DMS79 (cell line): ENCODE data around the gene TBC1D5.
"Not testable (repeated sequence)": the region's sequence is repeated elsewhere in the genome, so short reads cannot be mapped to it uniquely, and the experiment has no call there.

Source experiments
- DNase-seq: peaks from one replicate; lab custom pipeline; 2025; lab: John Stamatoyannopoulos, UW

Gene TBC1D5

DNA sequence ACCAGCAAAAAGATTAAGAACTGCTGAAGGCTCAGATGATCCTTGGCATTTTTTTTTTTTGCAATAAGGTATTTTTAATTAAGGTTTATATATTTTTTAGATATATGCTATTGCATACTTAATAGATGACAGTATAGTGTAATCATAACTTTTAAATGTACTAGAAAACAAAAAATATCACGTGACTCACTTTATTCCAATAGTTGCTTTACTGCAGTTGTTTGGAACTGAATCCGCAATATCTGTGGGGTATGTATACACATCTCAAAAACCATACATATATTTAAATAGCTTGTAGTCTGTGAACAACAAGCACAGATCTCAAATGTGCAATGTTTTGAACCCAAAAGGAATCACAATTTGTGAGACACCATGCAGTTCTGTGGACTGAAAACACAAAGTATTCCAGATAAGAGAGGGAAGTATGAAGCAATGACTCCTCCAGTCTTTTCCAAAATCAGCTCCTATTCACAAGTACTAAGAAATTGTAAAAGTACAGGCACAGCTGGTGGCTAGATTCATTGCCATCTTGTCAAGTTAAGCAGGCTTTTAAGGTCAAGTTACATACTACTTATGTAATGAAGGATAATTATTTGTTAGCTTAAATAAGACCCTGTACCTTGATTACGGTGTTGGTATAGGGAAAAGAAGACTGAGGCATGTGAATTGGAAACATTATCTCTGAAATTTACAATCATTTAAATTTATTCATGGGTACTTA lies 331.1 kb downstream of the TBC1D5 start:
- DNase-seq, result no peak

DNA sequence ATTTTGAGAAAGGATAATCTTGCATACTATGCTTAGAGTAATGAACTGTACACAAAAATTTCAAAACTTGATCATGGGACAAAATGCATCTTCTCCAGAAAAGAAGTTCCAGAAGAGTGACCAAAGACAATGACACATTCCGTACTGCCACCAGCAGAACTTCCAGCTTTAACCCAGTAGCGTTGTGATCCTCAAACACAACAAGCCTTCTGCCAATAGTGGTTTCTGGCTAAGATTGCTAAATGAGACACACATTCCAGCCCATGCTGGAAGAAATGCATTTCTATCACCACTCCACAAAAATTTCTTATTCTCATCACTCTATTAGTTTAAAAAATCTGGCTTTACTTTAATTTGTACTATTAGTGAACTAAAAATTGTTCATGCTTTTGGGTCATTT lies 334.9 kb downstream of the TBC1D5 start:
- no peak for DNase-seq

DNA sequence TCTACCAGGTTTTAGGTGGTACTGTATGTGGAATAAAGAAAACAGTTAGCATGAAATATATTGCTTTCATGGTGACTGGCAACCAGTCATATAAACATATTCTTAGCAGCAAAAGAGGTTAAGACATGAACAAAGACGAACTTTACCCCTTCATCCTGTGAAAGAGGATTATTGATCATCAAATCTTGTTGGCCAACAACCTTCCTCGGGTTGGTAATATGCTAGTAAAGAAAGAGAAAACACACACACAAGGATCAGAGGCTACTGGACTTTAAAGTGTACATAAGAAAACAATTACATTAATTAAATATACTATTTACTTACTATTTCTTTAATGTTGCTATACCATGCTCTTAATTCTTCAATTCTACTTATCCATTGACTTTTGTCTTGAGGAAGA lies 337.9 kb downstream of the TBC1D5 start:
- no peak for DNase-seq

DNA sequence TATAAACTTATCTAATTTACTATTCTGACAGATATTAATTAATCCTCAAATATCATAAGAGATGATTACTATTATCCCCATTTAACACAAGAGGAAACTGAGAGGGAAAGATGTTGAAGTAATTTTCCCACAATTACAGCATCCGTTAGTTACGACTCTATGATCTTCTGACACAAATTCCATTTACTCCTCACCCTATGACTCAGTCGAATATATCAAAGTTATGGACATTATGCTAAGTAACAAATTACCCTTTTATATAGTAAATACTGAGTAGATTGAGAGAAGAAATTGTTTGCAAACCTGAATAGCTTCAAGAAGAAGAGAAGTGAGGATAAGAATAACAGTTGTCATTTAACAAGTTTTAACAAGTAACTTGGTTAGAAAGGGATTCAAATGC lies 340.0 kb downstream of the TBC1D5 start:
- no peak for DNase-seq

DNA sequence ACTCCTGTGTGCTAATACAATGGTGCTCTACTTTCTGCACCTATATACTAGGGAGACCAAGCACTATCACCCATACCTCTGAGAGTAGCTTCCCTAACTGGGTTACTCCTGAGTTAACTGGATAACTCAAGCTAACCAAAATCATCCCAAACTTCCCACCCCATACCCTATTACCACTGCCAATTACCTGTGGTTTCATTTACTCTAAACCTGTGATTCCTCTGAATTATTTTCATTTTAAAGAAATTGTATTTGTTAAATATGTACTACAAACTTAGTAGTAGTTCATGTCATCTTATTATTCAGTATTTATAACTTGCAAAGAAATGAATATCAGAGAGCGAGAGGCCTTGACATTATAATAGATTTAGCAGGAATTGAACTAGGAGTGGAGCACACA lies 340.5 kb downstream of the TBC1D5 start:
- DNase-seq, result no peak

DNA sequence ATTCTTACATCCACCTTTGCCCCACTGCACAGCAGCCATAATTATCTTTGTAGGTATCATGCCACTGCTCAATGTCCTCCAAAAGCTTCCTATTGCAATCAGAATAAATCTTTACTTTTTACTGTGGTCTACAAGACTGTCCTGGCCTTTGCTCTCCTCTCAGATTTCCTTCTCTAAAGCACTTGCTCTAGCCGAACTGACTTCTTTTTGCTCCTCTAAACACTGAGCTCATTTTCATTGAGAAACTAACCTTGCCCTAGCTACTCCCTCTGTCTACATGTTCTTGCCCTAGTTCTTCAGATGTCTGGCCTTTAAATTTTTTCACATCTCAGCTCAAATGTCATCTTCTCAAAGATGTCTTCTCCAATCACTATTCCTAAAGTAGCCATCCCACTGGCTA lies 342.8 kb downstream of the TBC1D5 start:
- no peak for DNase-seq

DNA sequence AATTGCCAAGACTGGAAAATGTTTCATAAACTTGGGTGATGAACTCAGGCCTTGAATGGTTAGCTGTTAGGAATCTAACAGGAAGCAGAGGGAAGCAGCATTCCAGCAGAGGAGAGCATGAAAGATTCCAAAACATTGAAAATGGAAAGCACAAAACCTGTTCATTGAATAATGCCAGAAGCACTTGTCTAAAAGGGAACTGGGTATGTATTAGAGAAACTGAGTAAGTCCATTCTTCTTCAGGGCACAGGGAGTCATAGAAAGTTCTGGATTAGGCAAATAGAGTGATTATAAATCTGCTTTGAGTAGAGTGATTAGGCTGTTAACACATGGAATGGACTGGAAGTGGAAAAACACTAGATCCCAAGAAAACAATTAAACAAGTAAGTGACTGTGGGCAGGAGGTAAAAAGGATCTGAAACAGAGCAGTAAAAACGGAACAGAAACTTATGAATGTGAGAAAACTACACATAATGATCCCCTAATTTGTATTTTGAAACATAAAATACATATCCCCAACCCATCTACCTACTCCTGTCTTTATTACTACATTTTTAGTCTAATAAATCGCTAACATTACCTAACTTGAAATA lies 343.4 kb downstream of the TBC1D5 start:
- no peak for DNase-seq

DNA sequence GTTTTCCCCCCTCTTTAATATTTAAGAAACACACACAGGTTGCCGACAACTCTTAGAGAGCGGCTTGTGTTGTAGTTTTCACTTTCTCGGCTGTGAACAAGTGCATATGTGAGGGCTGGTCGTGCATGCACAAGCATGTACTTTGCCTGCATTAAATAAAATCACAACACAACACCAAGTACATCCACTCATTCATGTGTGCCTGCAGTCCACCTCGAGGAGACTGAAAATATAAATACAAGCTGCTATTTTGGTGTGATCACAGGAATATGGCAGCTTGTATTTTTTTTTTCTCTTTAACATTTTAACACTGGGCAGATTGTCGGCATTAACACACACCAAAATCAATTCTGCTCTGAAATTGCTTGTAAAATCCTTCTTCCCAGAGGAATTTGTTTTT lies 346.4 kb downstream of the TBC1D5 start:
- no peak for DNase-seq

DNA sequence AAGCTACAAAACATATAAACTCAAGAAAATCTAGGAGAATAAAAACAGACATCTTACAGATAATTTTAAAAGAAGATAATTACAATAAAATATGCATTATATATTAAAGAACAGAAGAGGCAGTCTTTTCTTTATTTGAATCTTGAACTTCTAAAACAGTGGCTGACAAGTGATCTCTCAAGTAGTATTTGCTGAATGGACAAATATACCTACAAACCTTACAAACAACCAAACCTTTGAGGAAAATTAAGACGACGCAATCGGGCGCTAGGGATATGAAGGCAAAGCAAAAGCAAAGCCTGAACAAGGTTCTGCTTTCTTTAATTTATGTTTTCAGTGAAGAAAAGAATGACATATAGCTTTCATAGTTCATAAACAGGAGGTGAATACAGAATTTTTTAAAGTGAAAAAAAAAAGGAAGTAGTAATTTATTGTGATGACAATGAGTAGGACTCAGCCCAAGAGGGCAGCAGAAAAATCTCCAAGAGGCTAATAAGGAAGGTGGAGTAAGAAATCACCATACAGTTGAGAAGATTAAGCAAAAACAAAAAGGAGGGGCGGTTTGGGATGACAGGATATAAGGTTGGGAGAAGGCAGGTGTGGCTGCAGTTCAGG lies 347.8 kb downstream of the TBC1D5 start:
- no peak for DNase-seq

DNA sequence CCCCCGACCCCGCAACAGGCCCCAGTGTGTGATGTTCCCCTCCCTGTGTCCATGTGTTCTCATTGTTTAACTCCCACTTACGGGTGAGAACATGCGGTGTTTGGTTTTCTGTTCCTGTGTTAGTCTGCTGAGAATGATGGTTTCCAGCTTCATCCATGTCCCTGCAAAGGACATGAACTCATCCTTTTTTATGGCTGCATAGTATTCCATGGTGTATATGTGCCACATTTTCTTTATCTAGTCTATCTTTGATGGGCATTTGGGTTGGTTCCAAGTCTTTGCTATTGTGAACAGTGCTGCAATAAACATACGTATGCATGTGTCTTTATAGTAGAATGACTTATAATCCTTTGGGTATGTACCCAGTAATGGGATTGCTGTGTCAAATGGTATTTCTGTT lies 349.9 kb downstream of the TBC1D5 start:
- DNase-seq, result not testable (repeated sequence)

DNA sequence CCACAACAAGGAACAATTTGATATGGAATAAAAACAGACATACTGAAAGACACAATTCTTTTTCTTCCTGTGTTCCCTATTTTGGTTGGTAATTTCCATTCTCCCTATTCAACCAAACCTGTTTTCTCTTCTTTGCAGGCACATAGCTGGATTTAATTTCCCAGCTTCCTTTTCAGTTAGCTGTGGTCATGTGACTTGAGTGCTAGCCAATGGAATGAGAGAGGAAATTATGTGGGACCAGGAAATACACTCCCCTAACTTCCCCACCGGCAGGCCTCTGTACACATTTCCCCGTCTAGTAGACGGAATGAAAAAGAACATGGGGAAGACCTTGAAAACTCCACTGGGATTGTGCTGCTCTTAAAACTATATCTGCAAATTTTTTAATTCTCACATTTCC lies 351.6 kb downstream of the TBC1D5 start:
- DNase-seq, result no peak

DNA sequence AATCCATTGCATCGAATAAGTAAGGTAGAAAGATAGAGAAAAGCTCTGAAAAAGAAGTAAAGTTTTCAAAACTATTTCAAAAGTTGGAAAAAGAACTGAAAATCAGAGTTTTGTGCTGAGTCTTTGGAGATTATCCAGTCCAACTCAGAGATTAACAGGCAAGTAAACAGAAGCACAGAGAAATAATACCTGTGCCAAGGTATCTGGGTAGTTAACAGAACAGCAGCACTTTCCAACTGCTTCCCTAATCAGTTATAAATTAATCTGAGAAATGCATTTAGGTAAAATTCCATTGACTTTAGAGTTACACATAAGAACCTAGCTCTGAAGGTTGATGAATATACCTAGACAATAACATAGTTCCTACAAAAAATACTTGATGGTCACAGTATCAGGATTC lies 355.3 kb downstream of the TBC1D5 start:
- no peak for DNase-seq

DNA sequence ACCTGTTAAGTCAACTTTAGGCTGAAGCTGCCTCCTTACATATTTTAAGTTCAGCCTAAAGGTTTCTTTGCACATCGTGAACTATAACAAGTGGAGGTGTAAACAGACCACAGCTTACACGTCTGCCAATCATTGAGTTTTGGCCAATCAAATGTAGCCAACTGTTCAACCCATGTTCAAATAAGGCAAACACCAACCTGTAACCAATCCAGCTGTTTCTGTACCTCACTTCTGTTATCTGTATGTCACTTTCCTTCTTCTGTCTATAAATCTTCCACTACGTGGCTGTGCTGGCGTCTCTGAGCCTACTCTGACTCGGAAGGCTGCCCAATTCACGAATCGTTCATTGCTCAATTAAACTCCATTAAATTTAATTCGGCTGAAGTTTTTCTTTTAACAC lies 356.0 kb downstream of the TBC1D5 start:
- no peak for DNase-seq

DNA sequence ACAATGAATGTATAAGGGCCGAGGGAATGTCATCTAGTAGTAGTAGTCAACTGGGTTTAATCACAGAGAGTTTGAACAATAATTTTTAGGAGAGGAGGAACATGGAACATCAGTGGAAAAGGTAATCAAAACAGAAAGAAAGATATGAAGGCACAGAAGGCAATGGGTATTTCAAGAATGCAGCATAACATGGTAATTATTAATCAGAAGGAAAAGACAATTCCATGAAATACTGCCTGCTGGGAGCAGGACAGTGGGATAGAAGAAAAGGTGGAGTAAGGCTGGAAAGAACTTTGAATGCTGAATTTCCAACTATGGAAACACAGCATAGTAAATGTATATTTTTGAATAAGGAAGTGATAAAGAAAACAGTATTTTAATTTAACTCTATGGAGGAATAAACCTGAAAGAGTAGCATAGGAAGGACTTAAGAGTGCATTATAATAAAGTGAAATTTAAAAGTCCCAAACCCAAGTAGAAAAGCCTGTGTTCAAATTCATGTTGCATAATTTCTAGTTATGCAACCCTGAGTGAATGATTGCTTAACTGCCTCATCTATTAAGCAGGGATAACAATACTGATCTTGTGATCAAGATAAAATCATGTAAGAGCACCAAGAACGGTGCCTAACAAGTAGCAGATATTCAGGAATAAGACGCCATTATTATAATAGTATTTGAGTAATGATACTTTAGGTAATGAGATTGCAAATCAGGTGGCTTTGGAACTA lies 357.7 kb downstream of the TBC1D5 start:
- no peak for DNase-seq

DNA sequence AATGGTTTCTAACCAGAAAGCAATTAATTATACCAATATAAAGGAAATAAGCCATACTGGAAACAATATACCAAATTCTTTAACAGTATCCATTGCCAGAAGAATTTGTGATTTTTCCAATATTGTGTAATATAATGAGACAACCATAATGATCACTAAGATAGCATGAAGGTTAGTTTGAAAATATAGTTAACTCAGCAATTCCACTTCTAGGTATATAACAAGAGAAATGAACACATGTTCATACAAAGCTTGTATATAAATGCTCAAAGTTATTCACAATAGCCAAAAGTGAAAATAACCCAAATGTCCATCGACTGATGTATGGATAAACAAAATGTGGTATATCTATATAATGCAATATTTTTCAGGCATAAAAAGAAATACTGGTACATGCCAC lies 369.1 kb downstream of the TBC1D5 start:
- no peak for DNase-seq

DNA sequence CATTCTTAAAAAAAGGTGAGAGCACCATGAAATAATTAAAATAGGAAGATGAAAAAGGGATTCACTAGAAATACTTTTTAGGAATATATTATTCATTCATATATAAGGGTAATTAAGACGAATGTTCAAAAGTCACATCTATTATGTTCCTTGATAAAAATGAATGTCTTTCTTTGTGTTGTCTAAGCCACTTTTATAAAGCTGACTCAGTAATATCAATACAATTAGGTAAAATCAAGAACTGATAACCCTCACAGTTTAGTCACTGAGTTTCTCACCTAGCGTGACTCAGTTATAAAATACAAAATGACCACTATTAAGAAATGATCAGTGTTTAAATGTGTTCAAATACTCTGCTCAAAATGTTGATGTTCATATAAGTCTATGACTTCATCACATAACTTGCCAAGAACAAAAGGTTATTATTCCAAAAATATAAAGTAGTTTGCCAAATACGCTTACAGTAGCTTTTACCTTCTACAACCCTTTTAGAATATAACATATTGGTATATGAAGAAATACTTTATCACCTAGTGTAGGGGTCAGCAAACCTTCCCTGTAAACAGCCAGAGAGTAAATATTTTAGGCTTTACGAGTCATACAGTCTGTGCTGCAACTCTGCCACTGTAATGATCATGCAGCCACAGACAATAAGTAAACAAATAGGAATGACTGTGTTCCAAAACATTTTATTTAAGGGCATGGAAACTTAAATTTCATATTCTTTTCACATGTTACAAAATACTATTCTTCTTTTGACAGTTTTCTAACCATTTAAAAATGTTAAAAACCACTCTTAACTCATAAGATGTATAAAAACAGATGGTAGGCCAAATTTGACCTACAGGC lies 369.8 kb downstream of the TBC1D5 start:
- no peak for DNase-seq

DNA sequence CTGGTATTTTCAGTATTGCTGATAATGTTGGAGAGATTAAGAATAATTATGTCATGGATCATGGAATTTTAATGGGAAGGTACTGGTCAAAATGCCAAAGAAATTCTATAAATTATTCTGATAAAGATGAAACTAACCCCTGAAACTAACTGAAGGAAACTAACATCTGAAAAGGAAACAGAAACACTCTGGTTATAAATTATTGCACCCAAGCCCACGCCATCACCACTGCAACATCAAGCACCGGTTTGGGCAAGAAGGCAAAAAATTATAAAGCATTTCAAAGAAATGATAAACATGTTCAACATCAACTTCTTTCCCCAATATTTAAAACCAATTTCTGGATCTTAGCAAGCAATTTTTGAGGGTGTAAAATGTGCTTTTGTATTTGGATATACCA lies 372.5 kb downstream of the TBC1D5 start:
- no peak for DNase-seq

DNA sequence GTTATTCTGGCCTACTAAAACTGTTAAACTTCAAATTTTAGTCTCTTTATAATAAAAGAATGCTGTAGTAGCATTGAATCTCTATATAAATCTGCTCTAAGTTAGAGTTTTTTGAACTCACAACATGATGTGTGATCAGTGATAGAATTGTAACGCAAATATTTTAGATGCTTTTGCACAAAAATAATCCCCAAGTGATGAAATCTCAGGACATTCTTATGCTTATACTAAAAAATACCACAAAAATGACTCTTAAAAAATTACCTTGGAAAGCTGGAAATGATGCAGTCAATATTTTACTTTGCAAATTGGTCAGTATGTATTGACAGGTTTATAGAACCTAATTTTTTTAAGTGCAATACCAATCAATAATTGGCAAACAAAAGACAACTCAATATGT lies 375.3 kb downstream of the TBC1D5 start:
- no peak for DNase-seq

DNA sequence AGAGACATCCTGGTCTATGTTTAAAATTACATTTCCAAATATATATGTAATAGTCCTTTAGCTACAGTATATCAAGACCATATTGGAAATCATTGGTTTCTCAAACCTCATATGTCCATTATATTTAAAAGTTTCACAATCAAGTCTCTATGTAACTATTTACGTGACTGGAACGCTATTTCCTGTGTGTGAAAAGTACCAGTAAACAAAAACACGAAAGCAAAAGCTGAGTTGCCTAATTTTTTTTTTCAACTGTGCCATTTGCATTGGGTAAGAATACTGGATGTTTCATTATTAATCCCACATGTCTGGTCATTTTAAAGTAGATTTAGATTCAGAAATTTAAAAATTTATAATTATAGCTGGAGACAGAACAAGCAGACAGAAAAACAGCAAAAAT lies 381.4 kb downstream of the TBC1D5 start:
- DNase-seq, result no peak

DNA sequence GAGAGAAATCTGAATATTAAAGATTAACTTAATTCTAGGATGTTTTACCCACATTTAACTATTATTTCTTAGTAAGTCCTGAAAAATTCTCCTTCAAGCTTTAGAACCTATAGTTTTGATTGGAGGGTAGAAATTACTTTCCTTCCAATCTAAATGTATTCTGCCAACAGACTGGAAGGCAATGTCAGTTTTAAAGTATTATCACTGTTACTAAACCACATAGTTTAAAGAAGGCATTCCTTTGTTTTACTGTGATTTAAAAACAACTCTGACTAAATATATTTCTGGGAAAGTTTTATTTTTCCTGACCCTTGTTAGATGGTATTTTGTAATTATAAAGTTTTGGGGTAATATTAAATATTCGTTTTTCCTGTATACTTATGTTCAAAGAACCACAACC lies 382.5 kb downstream of the TBC1D5 start:
- DNase-seq, result no peak

DNA sequence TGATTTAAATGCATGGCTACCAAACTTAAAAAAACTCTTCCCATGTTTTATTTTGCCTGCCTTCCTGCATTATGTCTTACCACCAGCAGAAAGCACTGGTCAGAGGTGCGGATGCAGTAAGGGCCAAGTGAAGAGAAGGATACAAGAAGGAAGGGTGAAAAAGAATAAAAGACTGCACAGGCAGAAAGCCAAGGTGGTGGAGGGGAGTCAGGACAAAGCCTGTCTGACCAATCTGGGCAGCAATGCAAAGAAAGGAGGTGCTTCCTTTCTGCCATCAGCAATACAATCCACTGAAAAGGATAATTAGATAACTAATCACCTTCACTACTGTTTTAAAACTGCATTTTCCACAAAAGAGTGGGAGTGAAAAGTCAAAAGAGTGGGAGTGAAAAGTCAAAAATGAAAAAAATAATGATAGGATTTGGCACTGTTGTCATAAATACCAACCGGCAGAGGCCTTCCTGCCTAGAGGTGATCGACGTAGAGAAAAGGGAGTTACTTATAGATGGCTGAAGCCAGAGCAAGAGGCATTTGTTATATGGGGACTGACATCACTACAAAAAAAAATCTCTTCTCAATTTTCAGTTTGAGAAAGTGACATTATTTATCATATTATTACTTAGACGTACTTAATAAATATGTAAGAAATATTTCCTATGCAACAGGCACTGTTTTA lies 385.3 kb downstream of the TBC1D5 start:
- no peak for DNase-seq

DNA sequence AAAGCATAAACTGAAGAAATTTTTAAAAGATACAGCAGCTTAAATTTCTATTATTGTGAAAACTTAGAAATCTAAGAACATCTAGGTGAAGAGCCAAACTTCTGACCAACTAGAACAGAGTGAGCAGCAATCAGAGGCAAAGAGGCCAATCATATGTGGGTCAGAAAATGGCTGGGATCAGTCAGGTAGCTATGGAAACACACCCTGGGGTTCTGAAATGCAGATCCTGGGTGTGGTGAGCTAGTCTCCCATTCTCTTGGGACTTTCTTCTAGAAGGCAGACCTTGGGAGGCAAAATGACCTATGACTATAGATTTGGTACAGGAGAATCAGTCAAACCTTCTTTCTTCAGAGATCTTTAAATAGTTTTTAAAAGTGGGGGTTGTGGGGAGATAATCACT lies 385.8 kb downstream of the TBC1D5 start:
- no peak for DNase-seq
